Stimulated activated naive CD4-positive, alpha-beta T cell treated with Interleukin-2 at 50 U/mL for 16 hours (primary cell): ENCODE data around the gene SNRK.

Experiments
- DNase-seq: peaks from one replicate; lab custom pipeline; 2025; lab: John Stamatoyannopoulos, UW

SNRK gene

GRCh38 chr3:43372007-43372740 is 85.8 kb downstream of the SNRK start:
- no peak for DNase-seq

GRCh38 chr3:43372809-43373559 is 86.6 kb downstream of the SNRK start:
- no peak for DNase-seq

- no peak for DNase-seq
Observed at GRCh38 chr3:43373560-43373928, 87.2 kb downstream of the SNRK start.

- DNase-seq, result peak; percentile 60
Observed at GRCh38 chr3:43378066-43378935, 92.0 kb downstream of the SNRK start.

- no peak for DNase-seq
Observed at GRCh38 chr3:43379343-43379742, 93.0 kb downstream of the SNRK start.

GRCh38 chr3:43388175-43388574 is 101.8 kb downstream of the SNRK start:
- no peak for DNase-seq

GRCh38 chr3:43388915-43389314 is 102.6 kb downstream of the SNRK start:
- DNase-seq, result no peak

- peak; percentile 62 for DNase-seq
Observed at GRCh38 chr3:43389388-43390254, 103.3 kb downstream of the SNRK start.

- DNase-seq, result no peak
Observed at GRCh38 chr3:43390255-43390588, 103.9 kb downstream of the SNRK start.

- no peak for DNase-seq
Observed at GRCh38 chr3:43391621-43392020, 105.3 kb downstream of the SNRK start.

- no peak for DNase-seq
Observed at GRCh38 chr3:43394041-43394554, 107.8 kb downstream of the SNRK start.

- no peak for DNase-seq
Observed at GRCh38 chr3:43399034-43399433, 112.7 kb downstream of the SNRK start.

- no peak for DNase-seq
Observed at GRCh38 chr3:43400167-43400566, 113.8 kb downstream of the SNRK start.
